Activated naive CD4-positive, alpha-beta T cell treated with Interleukin-2 at 50 U/mL for 16 hours (primary cell): ENCODE results near the gene GSTCD.
"Not testable (repeated sequence)": the region's sequence is repeated elsewhere in the genome, so short reads cannot be mapped to it uniquely, and the experiment has no call there.

Source experiments
- DNase-seq: peaks from one replicate; pipeline ENCODE4 v3.0.0-alpha.2; 2020

The GSTCD gene

GRCh38 chr4:105715692-105716278 is 7.2 kb downstream of the GSTCD start:
- DNase-seq, result no peak

- no peak for DNase-seq
Measured at GRCh38 chr4:105719204-105719603, 10.6 kb downstream of the GSTCD start.

- DNase-seq, result no peak
Measured at GRCh38 chr4:105725623-105726022, 17.0 kb downstream of the GSTCD start.

- not testable (repeated sequence) for DNase-seq
Measured at GRCh38 chr4:105729895-105730294, 21.3 kb downstream of the GSTCD start.

DNA sequence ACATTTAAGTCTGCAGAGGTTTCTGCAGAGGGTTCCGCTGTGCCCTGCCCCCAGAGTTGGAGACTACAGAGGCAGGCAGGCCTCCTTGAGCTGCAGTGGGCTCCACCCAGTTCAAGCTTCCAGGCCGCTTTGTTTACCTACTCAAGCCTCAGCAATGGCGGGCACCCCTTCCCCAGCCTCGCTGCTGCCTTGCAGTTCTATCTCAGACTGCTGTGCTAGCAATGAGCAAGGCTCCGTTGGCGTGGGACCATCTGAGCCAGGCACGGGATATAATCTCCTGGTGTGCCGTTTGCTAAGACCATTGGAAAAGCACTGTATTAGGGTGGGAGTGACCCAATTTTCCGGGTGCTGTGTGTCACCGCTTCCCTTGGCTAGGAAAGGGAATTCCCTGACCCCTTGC is 26.6 kb downstream of the GSTCD start:
- DNase-seq, result not testable (repeated sequence)

- DNase-seq, result no peak
Measured at GRCh38 chr4:105741548-105741947, 33.0 kb downstream of the GSTCD start.

- DNase-seq, result no peak
Measured at GRCh38 chr4:105748222-105748621, 39.6 kb downstream of the GSTCD start.

DNA sequence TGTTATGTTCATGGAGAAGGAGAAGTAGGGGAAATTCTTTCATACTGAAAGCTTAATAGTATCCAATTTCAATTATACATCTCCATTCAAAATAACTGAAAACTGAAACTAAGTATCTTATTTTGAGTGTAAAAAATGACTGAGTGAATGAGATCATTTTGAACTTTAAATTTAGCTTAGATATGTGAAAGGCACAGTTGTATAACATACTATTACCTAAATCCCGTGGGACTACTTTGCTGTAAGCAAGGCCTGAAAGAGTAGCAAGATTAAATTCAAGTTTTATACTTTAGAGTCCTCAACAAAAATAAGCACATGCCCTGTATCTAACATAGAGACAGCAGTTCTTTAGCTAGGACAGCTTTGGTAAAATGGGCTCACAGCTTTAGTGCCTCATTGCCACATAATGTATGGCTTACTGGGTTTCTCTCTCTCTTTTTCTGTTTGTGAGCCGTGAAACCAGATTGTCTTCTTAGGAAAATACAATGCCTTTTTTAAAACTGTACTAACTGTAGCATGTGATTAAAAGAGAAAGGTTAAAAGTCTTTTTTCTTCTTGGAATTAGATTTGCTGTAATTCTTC is 43.2 kb downstream of the GSTCD start:
- DNase-seq, result no peak

GRCh38 chr4:105753361-105753760 is 44.8 kb downstream of the GSTCD start:
- DNase-seq, result no peak

DNA sequence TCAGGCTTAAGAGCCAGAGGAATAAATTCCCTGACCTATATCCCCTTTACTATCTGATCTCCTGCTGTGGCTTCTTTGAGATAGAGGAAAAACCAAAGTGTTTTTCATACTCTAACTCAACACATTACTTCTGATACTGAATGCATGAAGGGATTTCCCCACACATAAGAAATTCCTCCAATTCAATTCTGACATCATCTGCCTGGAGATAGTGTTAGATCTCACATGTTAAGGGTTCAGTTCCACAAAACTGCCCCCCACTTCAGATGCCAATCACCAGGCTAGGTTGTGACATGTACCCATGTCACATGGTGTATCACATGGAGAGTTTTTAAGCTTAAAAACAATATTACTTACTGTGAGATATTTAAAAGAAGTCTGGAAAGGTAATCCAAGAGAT is 46.8 kb downstream of the GSTCD start:
- DNase-seq, result no peak

GRCh38 chr4:105758958-105759357 is 50.4 kb downstream of the GSTCD start:
- DNase-seq, result no peak

GRCh38 chr4:105765690-105766407 is 57.3 kb downstream of the GSTCD start:
- DNase-seq, result no peak

GRCh38 chr4:105767579-105767978 is 59.0 kb downstream of the GSTCD start:
- no peak for DNase-seq

GRCh38 chr4:105770524-105770923 is 61.9 kb downstream of the GSTCD start:
- not testable (repeated sequence) for DNase-seq

GRCh38 chr4:105772065-105772464 is 63.5 kb downstream of the GSTCD start:
- not testable (repeated sequence) for DNase-seq

DNA sequence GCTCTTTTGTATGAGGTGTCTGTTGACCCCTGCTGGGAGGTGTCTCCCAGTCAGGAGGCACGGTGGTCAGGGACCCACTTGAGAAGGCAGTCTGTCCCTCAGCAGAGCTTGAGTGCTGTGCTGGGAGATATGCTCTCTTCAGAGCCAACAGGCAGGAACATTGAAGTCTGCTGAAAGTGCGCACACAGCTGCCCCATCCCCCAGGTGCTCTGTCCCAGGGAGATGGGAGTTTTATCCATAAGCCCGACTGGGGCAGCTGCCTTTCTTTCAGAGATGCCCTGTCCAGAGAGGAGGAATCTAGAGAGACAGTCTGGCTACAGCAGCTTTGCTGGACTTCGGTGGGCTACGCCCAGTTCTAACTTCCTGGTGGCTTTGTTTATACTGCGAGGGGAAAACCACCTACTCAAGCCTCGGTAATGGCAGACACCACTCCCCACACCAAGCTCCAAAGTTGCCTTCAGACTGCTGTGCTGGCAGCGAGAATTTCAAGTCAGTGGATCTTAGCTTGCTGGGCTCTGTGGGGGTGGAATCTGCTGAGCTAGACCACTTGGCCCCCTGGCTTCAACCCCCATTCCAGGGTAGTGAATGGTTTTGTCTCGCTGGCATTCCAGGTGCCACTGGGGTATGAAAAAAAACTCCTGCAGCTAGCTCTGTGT is 67.3 kb downstream of the GSTCD start:
- not testable (repeated sequence) for DNase-seq

DNA sequence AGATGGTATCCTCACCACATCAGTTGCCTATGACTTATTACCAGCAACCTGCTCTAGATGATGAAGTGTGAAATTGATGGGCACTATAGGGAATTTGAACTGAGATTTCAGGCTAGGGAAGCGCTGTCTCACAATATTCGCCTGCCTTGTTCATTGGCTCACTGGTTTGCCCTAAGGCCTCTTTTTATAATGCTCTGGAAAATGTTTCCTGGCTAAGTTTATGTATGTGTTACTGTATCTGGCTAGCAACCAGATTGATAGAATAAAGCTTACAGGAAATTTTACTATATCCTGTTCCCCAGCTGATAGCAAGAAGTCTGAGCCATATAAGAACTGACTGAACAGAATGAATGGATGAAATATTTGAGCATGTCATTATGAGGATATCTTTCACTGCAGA is 71.6 kb downstream of the GSTCD start:
- DNase-seq, result no peak

DNA sequence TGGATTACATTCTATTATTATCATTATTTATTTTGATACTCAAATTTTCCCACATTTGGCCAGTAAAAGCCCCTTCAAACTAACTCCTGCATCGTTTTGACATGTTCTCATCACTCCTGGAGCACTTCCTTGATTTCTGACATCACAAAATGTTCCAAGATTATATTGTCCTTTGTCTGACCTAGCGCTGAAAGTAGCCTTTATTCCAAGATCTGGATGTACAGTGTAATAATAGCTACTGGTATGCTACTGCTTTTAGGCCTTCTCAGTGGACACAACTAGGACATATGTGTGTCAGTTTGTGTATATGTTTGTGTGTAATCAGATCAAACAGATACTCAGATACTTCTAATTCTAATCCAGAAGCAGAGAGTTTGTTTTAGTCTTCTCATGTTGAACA is 76.2 kb downstream of the GSTCD start:
- DNase-seq, result no peak

DNA sequence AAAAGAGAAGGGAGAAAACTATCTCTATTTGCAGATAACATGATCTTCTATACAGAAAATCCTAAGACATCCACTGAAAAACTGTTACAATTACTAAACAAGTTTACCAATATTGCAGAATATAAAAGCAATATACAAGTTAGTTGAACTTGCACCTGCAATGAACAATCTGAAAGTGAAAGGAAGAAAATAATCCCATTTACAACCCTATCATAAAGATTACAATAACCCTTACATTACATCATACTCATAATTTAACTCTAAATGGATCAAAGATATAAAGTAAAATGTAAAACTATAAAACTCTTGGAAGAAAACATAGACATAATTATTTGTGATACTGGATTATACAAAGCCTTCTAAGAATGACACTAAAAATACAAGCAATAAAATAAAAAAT is 77.2 kb downstream of the GSTCD start:
- no peak for DNase-seq

- no peak for DNase-seq
Measured at GRCh38 chr4:105786748-105787147, 78.2 kb downstream of the GSTCD start.

- no peak for DNase-seq
Measured at GRCh38 chr4:105797225-105797624, 88.6 kb downstream of the GSTCD start.

GRCh38 chr4:105805501-105806120 is 97.0 kb downstream of the GSTCD start:
- no peak for DNase-seq

DNA sequence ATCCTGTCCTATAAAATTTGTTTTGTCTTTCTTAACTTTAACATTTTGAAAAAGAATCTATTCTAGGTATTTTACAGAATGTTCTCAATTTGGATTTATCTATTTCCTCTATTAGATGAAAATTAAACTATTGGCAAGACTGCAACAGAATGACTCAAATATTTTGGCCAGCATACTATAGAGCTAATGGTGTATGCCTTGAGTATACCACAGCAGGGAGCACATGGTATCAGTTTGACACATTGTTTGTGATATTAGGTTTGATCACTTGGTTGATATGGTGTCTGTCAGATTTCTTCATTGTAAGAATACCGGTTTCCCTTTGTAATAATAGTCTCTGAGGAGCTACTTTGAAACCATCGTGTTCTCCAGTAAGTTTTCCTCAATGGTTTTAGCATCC is 98.9 kb downstream of the GSTCD start:
- DNase-seq, result no peak
